ENCODE measurements around the gene LYPD6B. TPM values are rescaled to one million over a fixed set of nuclear protein-coding genes. Genes with fewer than 3 reads are reported as not detected.

Gene LYPD6B
- total RNA-seq, 4 donors from 2014 or later, result 3.1 to 9.2 (median 7.6) TPM

DNA sequence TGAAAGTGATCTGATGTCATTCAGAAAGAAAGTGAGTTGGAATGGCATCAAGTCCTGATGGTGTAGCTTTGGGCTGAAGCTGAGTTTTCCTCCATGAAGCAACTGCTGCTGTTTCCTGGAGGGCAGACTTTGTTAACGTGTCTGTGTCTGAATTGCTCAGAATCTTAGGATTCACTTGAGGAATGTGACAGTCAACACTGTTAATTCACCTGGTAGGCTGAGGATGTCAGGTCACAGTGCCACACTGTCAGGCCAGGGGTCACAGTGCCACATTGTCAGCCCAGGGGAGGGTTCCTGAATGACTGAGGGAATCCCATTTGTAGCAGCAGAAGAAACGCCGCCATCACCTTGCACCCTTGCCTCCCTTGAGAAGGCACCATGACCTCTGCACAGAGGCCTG lies 39.4 kb downstream of the LYPD6B start:
- DNase-seq, result no peak
- TF ChIP-seq POLR2A (IDR thresholded peaks at IDR 0.05), result no peak
- TF ChIP-seq, protein P1, sequence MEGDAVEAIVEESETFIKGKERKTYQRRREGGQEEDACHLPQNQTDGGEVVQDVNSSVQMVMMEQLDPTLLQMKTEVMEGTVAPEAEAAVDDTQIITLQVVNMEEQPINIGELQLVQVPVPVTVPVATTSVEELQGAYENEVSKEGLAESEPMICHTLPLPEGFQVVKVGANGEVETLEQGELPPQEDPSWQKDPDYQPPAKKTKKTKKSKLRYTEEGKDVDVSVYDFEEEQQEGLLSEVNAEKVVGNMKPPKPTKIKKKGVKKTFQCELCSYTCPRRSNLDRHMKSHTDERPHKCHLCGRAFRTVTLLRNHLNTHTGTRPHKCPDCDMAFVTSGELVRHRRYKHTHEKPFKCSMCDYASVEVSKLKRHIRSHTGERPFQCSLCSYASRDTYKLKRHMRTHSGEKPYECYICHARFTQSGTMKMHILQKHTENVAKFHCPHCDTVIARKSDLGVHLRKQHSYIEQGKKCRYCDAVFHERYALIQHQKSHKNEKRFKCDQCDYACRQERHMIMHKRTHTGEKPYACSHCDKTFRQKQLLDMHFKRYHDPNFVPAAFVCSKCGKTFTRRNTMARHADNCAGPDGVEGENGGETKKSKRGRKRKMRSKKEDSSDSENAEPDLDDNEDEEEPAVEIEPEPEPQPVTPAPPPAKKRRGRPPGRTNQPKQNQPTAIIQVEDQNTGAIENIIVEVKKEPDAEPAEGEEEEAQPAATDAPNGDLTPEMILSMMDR (IDR thresholded peaks at IDR 0.05), result no peak
- intact Hi-C loops (cut with DNase I), result no loop called here

DNA sequence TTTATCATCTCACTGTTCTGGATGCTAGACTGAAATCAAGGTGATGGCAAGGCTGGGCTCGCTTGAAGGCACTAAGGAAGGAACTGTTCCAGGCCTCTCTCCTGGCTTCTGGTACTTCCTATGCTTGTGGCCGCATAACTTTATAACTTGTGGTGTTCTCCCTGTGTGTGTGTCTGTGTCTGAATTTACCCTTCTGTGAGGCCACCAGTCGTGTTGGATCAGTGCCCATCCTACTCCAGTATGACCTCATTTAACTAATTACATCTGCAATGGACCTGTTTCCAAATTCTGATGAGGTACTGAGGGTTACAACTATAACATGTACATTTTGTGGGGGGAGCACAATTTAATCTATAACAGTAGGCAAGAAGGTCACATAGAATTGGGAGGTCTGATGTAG lies 41.6 kb downstream of the LYPD6B start:
- no peaks in the 10 kb centered on the region for H3K9me3 ChIP-seq
- 61 to 63% methylated on average over 3 of the region's 3 CpGs for WGBS, 2 donors
- DNase-seq, result no peak
- H3K36me3 ChIP-seq, result no peaks in the 10 kb centered on the region
- H3K27me3 ChIP-seq, result no peaks in the 10 kb centered on the region
- no peak for TF ChIP-seq POLR2A (IDR thresholded peaks at IDR 0.05)
- TF ChIP-seq, protein P1 (IDR thresholded peaks at IDR 0.05), result no peak
- no peak overlapping the region for H3K27ac ChIP-seq
- intact Hi-C loops (cut with DNase I), result no loop called here
- H3K4me3 ChIP-seq, result no peak overlapping the region
- peaks cover 0 to 21% (median 0%) of the 10 kb centered on the region in 3 donors for H3K4me1 ChIP-seq

More for the DNA sequence above, 39.4 kb downstream of the LYPD6B start:
- Histone ChIP-seq H3K4me3 (no peak overlapping the region), H3K9me3 (no peaks in the 10 kb centered on the region), H3K4me1 (peaks cover 0 to 28% (median 0%) of the 10 kb centered on the region in 3 donors), H3K27me3 (no peaks in the 10 kb centered on the region), H3K36me3 (no peaks in the 10 kb centered on the region), H3K27ac (no peak overlapping the region)
- 68 to 73% methylated on average over 3 of the region's 3 CpGs for WGBS, 2 donors

DNA sequence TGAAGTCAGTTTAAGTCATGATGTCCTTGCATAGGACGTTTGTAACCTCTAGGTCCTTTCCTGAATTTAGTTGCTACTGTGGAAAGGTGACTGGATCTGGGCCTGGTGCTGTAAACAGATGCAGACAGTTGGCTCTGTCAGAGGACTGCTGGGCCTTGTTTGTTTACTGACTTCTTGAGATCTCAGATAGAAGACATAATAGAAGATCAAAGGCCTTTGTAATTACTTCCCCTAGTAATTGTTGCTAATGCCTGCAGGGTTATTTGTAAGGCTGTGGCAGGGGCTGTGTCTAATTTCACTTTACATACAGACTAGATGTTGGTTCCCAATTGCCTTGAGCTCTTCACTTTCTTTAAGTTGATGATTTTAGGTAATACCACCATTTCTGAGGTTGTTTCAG lies 42.5 kb downstream of the LYPD6B start:
- DNase-seq, result no peak
- no peaks in the 10 kb centered on the region for H3K27me3 ChIP-seq
- no peaks in the 10 kb centered on the region for H3K9me3 ChIP-seq
- intact Hi-C loops (cut with DNase I), result no loop called here
- no peaks in the 10 kb centered on the region for H3K36me3 ChIP-seq
- 44 to 57% methylated on average over 1 of the region's 1 CpG for WGBS, 2 donors
- TF ChIP-seq, protein P1 (IDR thresholded peaks at IDR 0.05), result no peak
- no peak for TF ChIP-seq POLR2A (IDR thresholded peaks at IDR 0.05)
- no peak overlapping the region for H3K4me3 ChIP-seq
- H3K27ac ChIP-seq, result no peak overlapping the region
- H3K4me1 ChIP-seq, result peaks cover 0 to 13% (median 0%) of the 10 kb centered on the region in 3 donors

DNA sequence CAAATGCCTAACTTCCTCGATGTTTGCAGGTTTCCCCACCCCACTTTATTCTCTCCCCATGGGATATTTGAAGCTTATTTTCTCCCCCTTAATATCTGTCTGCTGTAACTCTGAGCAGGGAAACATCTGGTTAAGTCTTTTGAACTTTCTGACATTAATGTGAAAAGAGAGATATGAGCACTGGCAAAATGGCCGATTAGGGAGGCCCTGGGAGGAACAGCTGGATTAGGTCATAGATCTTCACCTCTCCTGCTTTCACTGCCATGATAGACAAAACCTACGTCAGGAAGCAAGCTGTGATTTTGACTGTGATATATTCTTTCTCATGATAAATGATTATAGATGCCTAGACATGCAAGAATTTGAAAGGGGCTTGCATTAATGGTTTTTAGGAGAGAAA lies 43.6 kb downstream of the LYPD6B start:
- intact Hi-C loops (cut with DNase I), result no loop called here
- WGBS, 2 donors, result 34 to 43% methylated on average over 3 of the region's 3 CpGs
- no peak for DNase-seq

DNA sequence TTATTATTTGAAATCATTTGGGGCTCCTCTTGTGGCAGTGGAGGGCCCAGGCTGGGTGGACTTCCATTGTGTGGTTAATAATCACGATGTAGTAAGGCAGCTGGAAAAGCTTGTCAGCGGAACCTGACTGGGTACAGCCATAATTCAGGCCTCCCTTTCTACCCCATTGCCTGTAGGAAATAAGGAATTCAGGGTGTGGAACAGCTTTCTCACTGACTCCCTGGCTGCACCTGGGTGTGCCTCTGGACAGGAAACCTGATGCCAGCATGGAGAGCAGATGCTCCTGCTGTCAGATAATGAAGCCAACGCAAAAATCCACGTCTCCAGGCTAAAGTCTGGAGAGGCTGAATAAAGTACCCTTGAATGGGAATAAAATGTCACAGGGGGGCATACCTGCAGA lies 44.2 kb downstream of the LYPD6B start:
- H3K27ac ChIP-seq, result no peak overlapping the region
- intact Hi-C loops (cut with DNase I), result no loop called here

More for the DNA sequence above, 43.6 kb downstream of the LYPD6B start:
- Histone ChIP-seq H3K27me3 (no peaks in the 10 kb centered on the region), H3K9me3 (no peaks in the 10 kb centered on the region), H3K27ac (no peak overlapping the region), H3K36me3 (no peaks in the 10 kb centered on the region), H3K4me1 (peaks cover 0 to 3% (median 0%) of the 10 kb centered on the region in 3 donors), H3K4me3 (no peak overlapping the region)
- TF ChIP-seq, protein P1 (IDR thresholded peaks at IDR 0.05), result no peak
- no peak for TF ChIP-seq POLR2A (IDR thresholded peaks at IDR 0.05)

More for the DNA sequence above, 44.2 kb downstream of the LYPD6B start:
- WGBS, 2 donors, result 43 to 75% methylated on average over 1 to 4 of the region's 4 CpGs
- TF ChIP-seq POLR2A (IDR thresholded peaks at IDR 0.05), result no peak
- TF ChIP-seq, protein P1 (IDR thresholded peaks at IDR 0.05), result no peak
- H3K4me3 ChIP-seq, result no peak overlapping the region
- no peak for DNase-seq
- no peaks in the 10 kb centered on the region for H3K9me3 ChIP-seq
- H3K27me3 ChIP-seq, result no peaks in the 10 kb centered on the region
- no peaks in the 10 kb centered on the region for H3K4me1 ChIP-seq
- H3K36me3 ChIP-seq, result no peaks in the 10 kb centered on the region
